Urothelium cell line (cell line): ENCODE measurements around the gene PHF21A.
"Not testable (repeated sequence)": the region's sequence is repeated elsewhere in the genome, so short reads cannot be mapped to it uniquely, and the experiment has no call there.

Experiments
- DNase-seq: peaks from one replicate; pipeline ENCODE4 v3.0.0; 2011; ENCODE audit warnings: low spot score, mixed read lengths
- FAIRE-seq: peaks from 2 replicates; lab custom pipeline; 2011; peaks lifted over from hg19 to GRCh38; lab: Jason Lieb, UNC

The PHF21A gene

GRCh38 chr11:45988921-45989320, 132.3 kb downstream of the PHF21A start:
- no peak for DNase-seq

GRCh38 chr11:45985212-45985611, 136.0 kb downstream of the PHF21A start:
- no peak for DNase-seq
- FAIRE-seq, result no peak

More at GRCh38 chr11:45988921-45989320, 132.3 kb downstream of the PHF21A start:
- FAIRE-seq, result no peak

- FAIRE-seq, result no peak
- DNase-seq, result no peak
Observed at GRCh38 chr11:45984192-45984591, 137.1 kb downstream of the PHF21A start.

- FAIRE-seq (no peak), DNase-seq (no peak)
Observed at GRCh38 chr11:45983471-45983845, 137.8 kb downstream of the PHF21A start.

GRCh38 chr11:45982656-45983470, 138.4 kb downstream of the PHF21A start:
- DNase-seq, result peak; percentile 84
- FAIRE-seq, result peak; percentile 50

- not testable (repeated sequence) for FAIRE-seq, DNase-seq
Observed at GRCh38 chr11:45981826-45982225, 139.4 kb downstream of the PHF21A start.

- DNase-seq, result no peak
- no peak for FAIRE-seq
Observed at GRCh38 chr11:45974806-45975205, 146.4 kb downstream of the PHF21A start.

- DNase-seq (no peak), FAIRE-seq (no peak)
Observed at GRCh38 chr11:45973601-45974000, 147.7 kb downstream of the PHF21A start.

- no peak for FAIRE-seq
- DNase-seq, result no peak
Observed at GRCh38 chr11:45968901-45969300, 152.4 kb downstream of the PHF21A start.

- FAIRE-seq (no peak), DNase-seq (no peak)
Observed at GRCh38 chr11:45967506-45967905, 153.7 kb downstream of the PHF21A start.

GRCh38 chr11:45964911-45965389, 156.3 kb downstream of the PHF21A start:
- DNase-seq (peak; percentile 80), FAIRE-seq (no peak)

GRCh38 chr11:45961751-45962240, 159.5 kb downstream of the PHF21A start:
- FAIRE-seq (no peak), DNase-seq (no peak)

- FAIRE-seq (no peak), DNase-seq (no peak)
Observed at GRCh38 chr11:45960387-45961095, 160.7 kb downstream of the PHF21A start.

- DNase-seq, result no peak
Observed at GRCh38 chr11:45959851-45960250, 161.4 kb downstream of the PHF21A start.

GRCh38 chr11:45949992-45950407, 171.3 kb downstream of the PHF21A start:
- FAIRE-seq (no peak), DNase-seq (no peak)

More at GRCh38 chr11:45959851-45960250, 161.4 kb downstream of the PHF21A start:
- no peak for FAIRE-seq

GRCh38 chr11:45948356-45948755, 172.9 kb downstream of the PHF21A start:
- FAIRE-seq (no peak), DNase-seq (no peak)

GRCh38 chr11:45947885-45948284, 173.4 kb downstream of the PHF21A start:
- DNase-seq (no peak), FAIRE-seq (no peak)

- DNase-seq (no peak), FAIRE-seq (no peak)
Observed at GRCh38 chr11:45945397-45945999, 175.8 kb downstream of the PHF21A start.

- FAIRE-seq, result no peak
Observed at GRCh38 chr11:45942381-45942780, 178.9 kb downstream of the PHF21A start.

GRCh38 chr11:45941285-45941684, 180.0 kb downstream of the PHF21A start:
- FAIRE-seq, result no peak

More at GRCh38 chr11:45942381-45942780, 178.9 kb downstream of the PHF21A start:
- DNase-seq, result no peak

GRCh38 chr11:45939836-45940235, 181.4 kb downstream of the PHF21A start:
- FAIRE-seq (no peak), DNase-seq (no peak)

More at GRCh38 chr11:45941285-45941684, 180.0 kb downstream of the PHF21A start:
- DNase-seq, result no peak
